Dendritic cell treated with granulocyte-macrophage colony-stimulating factor and Interleukin-4, amounts not matched to agents 40 ng/mL and 50 ng/mL, for 4 days (primary cell): ENCODE data around the gene LYPD8.
"Not testable (repeated sequence)": the region's sequence is repeated elsewhere in the genome, so short reads cannot be mapped to it uniquely, and the experiment has no call there.

Experiments used
- H3K27ac Mint-ChIP-seq: one replicate; pipeline ENCODE4 v1.8.0; 2022; ENCODE audit warnings: mild to moderate bottlenecking, mixed read lengths
- H3K27me3 Mint-ChIP-seq: one replicate; pipeline ENCODE4 v1.8.0; 2022; ENCODE audit warnings: mild to moderate bottlenecking, mixed read lengths
- H3K36me3 Mint-ChIP-seq: one replicate; pipeline ENCODE4 v1.8.0; 2022; ENCODE audit warnings: low read depth, mixed read lengths
- H3K4me1 Mint-ChIP-seq: one replicate; pipeline ENCODE4 v1.8.0; 2022; ENCODE audit warnings: low read depth, mixed read lengths
- H3K4me3 Mint-ChIP-seq: one replicate; pipeline ENCODE4 v1.8.0; 2022; ENCODE audit warnings: mild to moderate bottlenecking, moderate library complexity, mixed read lengths
- H3K9me3 Mint-ChIP-seq: one replicate; pipeline ENCODE4 v1.8.0; 2022; ENCODE audit warnings: mixed read lengths
- intact Hi-C: fragments of 100-400 bp; cut with micrococcal nuclease; formaldehyde crosslinking; loops from one replicate; pipeline ENCODE4 v1.15.0; 2022

Gene LYPD8

GRCh38 chr1:248755517-248755916 lies at the start of gene LYPD8:
TSS of gene LYPD8 (minus strand) at chr1:248755759. CDS start at chr1:248751081, 4,678 bp downstream.
- Mint-ChIP-seq H3K4me3 (no peak within 1 kb of the TSS), H3K4me1 (peaks cover 9% of the 10 kb centered on the region), H3K36me3 (no peaks in the 10 kb centered on the region), H3K27me3 (no peaks in the 10 kb centered on the region), H3K9me3 (peaks cover 2% of the 10 kb centered on the region), H3K27ac (no peak within 1 kb of the TSS)
- intact Hi-C loops, result no loop called here

- H3K36me3 Mint-ChIP-seq, result peaks cover 12% of the 10 kb centered on the region
- peak overlapping the region; percentile 82 for H3K27ac Mint-ChIP-seq
- peak overlapping the region; percentile 66 for H3K4me3 Mint-ChIP-seq
- intact Hi-C loops, result no loop called here
- H3K4me1 Mint-ChIP-seq, result peaks cover 56% of the 10 kb centered on the region
- no peaks in the 10 kb centered on the region for H3K9me3 Mint-ChIP-seq
- no peaks in the 10 kb centered on the region for H3K27me3 Mint-ChIP-seq
Measured at GRCh38 chr1:248804771-248805681, 49.5 kb upstream of the LYPD8 start.

GRCh38 chr1:248803501-248803900 lies 47.9 kb upstream of the LYPD8 start:
- H3K4me3 Mint-ChIP-seq, H3K27me3 Mint-ChIP-seq, H3K36me3 Mint-ChIP-seq, H3K9me3 Mint-ChIP-seq, intact Hi-C loops: not testable (repeated sequence)
- H3K27ac Mint-ChIP-seq, result peak overlapping the region; percentile 82
- H3K4me1 Mint-ChIP-seq, result peaks cover 61% of the 10 kb centered on the region

GRCh38 chr1:248802454-248802853 lies 46.9 kb upstream of the LYPD8 start:
- no peak overlapping the region for H3K27ac Mint-ChIP-seq
- H3K4me3 Mint-ChIP-seq, result no peak overlapping the region
- H3K9me3 Mint-ChIP-seq, result no peaks in the 10 kb centered on the region
- H3K4me1 Mint-ChIP-seq, result peaks cover 65% of the 10 kb centered on the region
- no peaks in the 10 kb centered on the region for H3K27me3 Mint-ChIP-seq
- no peaks in the 10 kb centered on the region for H3K36me3 Mint-ChIP-seq
- intact Hi-C loops, result no loop called here

GRCh38 chr1:248800459-248800858 lies 44.9 kb upstream of the LYPD8 start:
- Mint-ChIP-seq H3K9me3 (no peaks in the 10 kb centered on the region), H3K27me3 (no peaks in the 10 kb centered on the region), H3K36me3 (no peaks in the 10 kb centered on the region), H3K4me1 (peaks cover 45% of the 10 kb centered on the region), H3K4me3 (no peak overlapping the region), H3K27ac (no peak overlapping the region)
- intact Hi-C loops, result no loop called here

GRCh38 chr1:248798791-248799190 lies 43.2 kb upstream of the LYPD8 start:
- Mint-ChIP-seq H3K27me3 (no peaks in the 10 kb centered on the region), H3K4me1 (peaks cover 36% of the 10 kb centered on the region), H3K36me3 (no peaks in the 10 kb centered on the region), H3K27ac (no peak overlapping the region), H3K4me3 (no peak overlapping the region), H3K9me3 (peaks cover 15% of the 10 kb centered on the region)
- intact Hi-C loops, result no loop called here

GRCh38 chr1:248794663-248795062 lies 39.1 kb upstream of the LYPD8 start:
- Mint-ChIP-seq H3K9me3 (peaks cover 18% of the 10 kb centered on the region), H3K4me1 (peaks cover 36% of the 10 kb centered on the region)
- H3K27me3 Mint-ChIP-seq, H3K36me3 Mint-ChIP-seq, H3K4me3 Mint-ChIP-seq, intact Hi-C loops, H3K27ac Mint-ChIP-seq: not testable (repeated sequence)

- peaks cover 18% of the 10 kb centered on the region for H3K9me3 Mint-ChIP-seq
- no peak overlapping the region for H3K4me3 Mint-ChIP-seq
- peak overlapping the region; percentile 9 for H3K27ac Mint-ChIP-seq
- no peaks in the 10 kb centered on the region for H3K27me3 Mint-ChIP-seq
- H3K36me3 Mint-ChIP-seq, result no peaks in the 10 kb centered on the region
- peaks cover 27% of the 10 kb centered on the region for H3K4me1 Mint-ChIP-seq
- intact Hi-C loops, result no loop called here
Measured at GRCh38 chr1:248793592-248793991, 38.0 kb upstream of the LYPD8 start.

GRCh38 chr1:248792342-248792741 lies 36.8 kb upstream of the LYPD8 start:
- Mint-ChIP-seq H3K27me3 (no peaks in the 10 kb centered on the region), H3K4me3 (no peak overlapping the region), H3K36me3 (no peaks in the 10 kb centered on the region), H3K9me3 (peaks cover 18% of the 10 kb centered on the region), H3K27ac (no peak overlapping the region), H3K4me1 (peaks cover 23% of the 10 kb centered on the region)
- intact Hi-C loops, result no loop called here

GRCh38 chr1:248791010-248791409 lies 35.5 kb upstream of the LYPD8 start:
- Mint-ChIP-seq H3K27ac (no peak overlapping the region), H3K36me3 (no peaks in the 10 kb centered on the region)

GRCh38 chr1:248790456-248790855 lies 34.9 kb upstream of the LYPD8 start:
- H3K4me1 Mint-ChIP-seq, result peaks cover 41% of the 10 kb centered on the region

More at GRCh38 chr1:248791010-248791409, 35.5 kb upstream of the LYPD8 start:
- Mint-ChIP-seq H3K9me3 (peaks cover 18% of the 10 kb centered on the region), H3K27me3 (no peaks in the 10 kb centered on the region), H3K4me1 (peaks cover 36% of the 10 kb centered on the region), H3K4me3 (no peak overlapping the region)
- intact Hi-C loops, result no loop called here

GRCh38 chr1:248789337-248789736 lies 33.8 kb upstream of the LYPD8 start:
- H3K4me1 Mint-ChIP-seq, result peaks cover 40% of the 10 kb centered on the region

More at GRCh38 chr1:248790456-248790855, 34.9 kb upstream of the LYPD8 start:
- Mint-ChIP-seq H3K4me3 (no peak overlapping the region), H3K27ac (no peak overlapping the region), H3K36me3 (no peaks in the 10 kb centered on the region), H3K9me3 (peaks cover 18% of the 10 kb centered on the region), H3K27me3 (no peaks in the 10 kb centered on the region)
- intact Hi-C loops, result no loop called here

GRCh38 chr1:248788327-248788726 lies 32.8 kb upstream of the LYPD8 start:
- Mint-ChIP-seq H3K4me1 (peaks cover 34% of the 10 kb centered on the region), H3K9me3 (no peaks in the 10 kb centered on the region), H3K27me3 (peaks cover 2% of the 10 kb centered on the region), H3K4me3 (no peak overlapping the region), H3K27ac (no peak overlapping the region), H3K36me3 (no peaks in the 10 kb centered on the region)
- intact Hi-C loops, result no loop called here

More at GRCh38 chr1:248789337-248789736, 33.8 kb upstream of the LYPD8 start:
- H3K27me3 Mint-ChIP-seq, H3K27ac Mint-ChIP-seq, intact Hi-C loops, H3K9me3 Mint-ChIP-seq, H3K36me3 Mint-ChIP-seq, H3K4me3 Mint-ChIP-seq: not testable (repeated sequence)

- no peak overlapping the region for H3K27ac Mint-ChIP-seq
Measured at GRCh38 chr1:248787430-248787829, 31.9 kb upstream of the LYPD8 start.

More at GRCh38 chr1:248787430-248787829, 31.9 kb upstream of the LYPD8 start:
- intact Hi-C loops, result no loop called here
- Mint-ChIP-seq H3K36me3 (no peaks in the 10 kb centered on the region), H3K27me3 (peaks cover 2% of the 10 kb centered on the region), H3K4me3 (no peak overlapping the region), H3K9me3 (no peaks in the 10 kb centered on the region), H3K4me1 (peaks cover 30% of the 10 kb centered on the region)
